Body of pancreas (tissue), 4 donors: ENCODE results near the gene ATG2B. TPM values are rescaled to one million over a fixed set of nuclear protein-coding genes. Genes with fewer than 3 reads are reported as not detected.
A peak's percentile ranks its signal among the peaks of the same experiment; 100 is the strongest.

Experiments used
- ATAC-seq: fragments of 150-250 bp; one replicate; pipeline ENCODE4 v1.9.1; 2016
- DNase-seq, 4 donors: peaks; one replicate each; pipeline ENCODE4 v3.0.0-alpha.2; 2019
- H3K27ac ChIP-seq, 4 donors: fragments of 200-600 bp; sonication (generic); 1 replicate in 3 of 4; 2 replicates in 1 of 4; pipeline versions ENCODE4 v1.5.1 to v1.6.1; 2016 to 2019; ENCODE audit warnings: mild to moderate bottlenecking in 1 of 4, mixed read lengths in 1 of 4, moderate library complexity in 1 of 4
- H3K27me3 ChIP-seq, 2 donors: fragments of 200-600 bp; sonication (generic); one replicate each; pipeline ENCODE4 v1.6.0; 2016; ENCODE audit warnings: mild to moderate bottlenecking in 1 of 2
- H3K36me3 ChIP-seq, 2 donors: fragments of 200-600 bp; sonication (generic); replicated peaks in 1 of 2; 2 replicates each; pipeline ENCODE4 v1.5.1; 2016; ENCODE audit warnings: low read depth in 2 of 2; ENCODE audit not compliant: insufficient read depth in 1 of 2
- H3K4me1 ChIP-seq: fragments of 200-600 bp; sonication (generic); one replicate; pipeline ENCODE4 v1.6.0; 2016
- H3K4me3 ChIP-seq, 2 donors: fragments of 200-600 bp; sonication (generic); 1 replicate in 1 of 2; 2 replicates in 1 of 2; pipeline ENCODE4 v1.5.1; 2016 to 2019
- H3K9me3 ChIP-seq, 3 donors: fragments of 200-600 bp; sonication (generic); 1 replicate in 2 of 3; 2 replicates in 1 of 3; pipeline ENCODE4 v1.5.1; 2016
- CTCF ChIP-seq, 7 experiments: fragments of 450-650 bp in 4 of 7; fragments of 200-600 bp in 3 of 7; sonication (generic) in 3 of 7; IDR thresholded peaks; one replicate each; pipeline ENCODE4 v1.5.1; 2016 to 2019; ENCODE audit warnings: antibody characterized with exemption in 7 of 7
- POLR2A ChIP-seq, 3 donors: fragments of 450-650 bp; IDR thresholded peaks; one replicate each; pipeline ENCODE4 v1.6.1; 2016; ENCODE audit warnings: antibody characterized with exemption in 3 of 3, mild to moderate bottlenecking in 2 of 3
- WGBS, 2 donors: methylation state at CpG; one replicate each; pipeline ENCODE4 v1.1.5; 2017; 5-methylcytosine and 5-hydroxymethylcytosine counted together
- intact Hi-C: fragments of 100-400 bp; cut with DNase I; formaldehyde crosslinking; loops from one replicate; pipeline ENCODE4 v1.15.1; 2023
- total RNA-seq, 2 donors: library from RNA; depleted of rRNA; stranded (reverse); fragments of >200 nt; gene quantifications; one replicate each; pipeline ENCODE4 v1.1.0, GENCODE V29; 2016

The ATG2B gene
- total RNA-seq, 2 donors from 2014 or later = 26.2 to 51.7 TPM

- TF ChIP-seq CTCF (IDR thresholded peaks at IDR 0.05) = no peak
- TF ChIP-seq POLR2A (IDR thresholded peaks at IDR 0.05) = peak in 2 of 3 donors; percentile 63 to 67
- WGBS, 2 donors = 27 to 45% methylated on average over 22 of the region's 22 CpGs
- DNase-seq = peak; percentile 58 to 75 (median 70)
Measured at GRCh38 chr14:96268431-96269358, 94.4 kb downstream of the ATG2B start.

GRCh38 chr14:96267916-96268315 lies 95.2 kb downstream of the ATG2B start:
- peaks cover 63% of the 10 kb centered on the region for H3K4me1 ChIP-seq
- intact Hi-C loops = no loop called here
- WGBS, 2 donors = 39 to 61% methylated on average over 4 to 5 of the region's 5 CpGs
- no peaks in the 10 kb centered on the region for H3K27me3 ChIP-seq
- no peaks in the 10 kb centered on the region for H3K9me3 ChIP-seq
- H3K4me3 ChIP-seq = no peak overlapping the region
- peak overlapping the region; percentile 77 to 93 (median 86) for H3K27ac ChIP-seq
- no peak for TF ChIP-seq CTCF (IDR thresholded peaks at IDR 0.05)
- ATAC-seq (no peak), DNase-seq (no peak)
- no peaks in the 10 kb centered on the region for H3K36me3 ChIP-seq

More at GRCh38 chr14:96268431-96269358, 94.4 kb downstream of the ATG2B start:
- H3K27ac ChIP-seq = peak overlapping the region; percentile 77 to 93 (median 86)
- intact Hi-C loops = no loop called here
- H3K36me3 ChIP-seq = no peaks in the 10 kb centered on the region
- no peaks in the 10 kb centered on the region for H3K27me3 ChIP-seq
- no peak overlapping the region for H3K4me3 ChIP-seq
- H3K9me3 ChIP-seq = no peaks in the 10 kb centered on the region
- H3K4me1 ChIP-seq = peaks cover 67% of the 10 kb centered on the region
- peak; percentile 72 for ATAC-seq

GRCh38 chr14:96267336-96267735 lies 95.8 kb downstream of the ATG2B start:
- peak; percentile 31 for ATAC-seq
- DNase-seq = peak; percentile 67 to 71 (median 70)
- intact Hi-C loops = no loop called here
- 7 to 30% methylated on average over 3 of the region's 3 CpGs for WGBS, 2 donors
- Histone ChIP-seq H3K9me3 (no peaks in the 10 kb centered on the region), H3K4me1 (peaks cover 63% of the 10 kb centered on the region), H3K27ac (peak overlapping the region; percentile 77 to 93 (median 86)), H3K27me3 (no peaks in the 10 kb centered on the region), H3K4me3 (no peak overlapping the region), H3K36me3 (no peaks in the 10 kb centered on the region)
- no peak for TF ChIP-seq CTCF (IDR thresholded peaks at IDR 0.05)
- peak in 2 of 3 donors; percentile 51 to 60 for TF ChIP-seq POLR2A (IDR thresholded peaks at IDR 0.05)

- Histone ChIP-seq H3K9me3 (no peaks in the 10 kb centered on the region), H3K4me1 (peaks cover 81% of the 10 kb centered on the region), H3K27me3 (no peaks in the 10 kb centered on the region), H3K4me3 (no peak overlapping the region), H3K36me3 (no peaks in the 10 kb centered on the region), H3K27ac (peak overlapping the region; percentile 77 to 93 (median 86))
- DNase-seq (peak in 1 of 4 donors; percentile 38), ATAC-seq (no peak)
- 58 to 73% methylated on average over 15 to 16 of the region's 16 CpGs for WGBS, 2 donors
- intact Hi-C loops = no loop called here
- no peak for TF ChIP-seq CTCF (IDR thresholded peaks at IDR 0.05)
- TF ChIP-seq POLR2A (IDR thresholded peaks at IDR 0.05) = no peak
Measured at GRCh38 chr14:96265383-96266095, 97.6 kb downstream of the ATG2B start.
